GM19193 (cell line): Measurements from ENCODE around the gene ZNF829.

Experiments used
- POLR2A ChIP-seq: IDR thresholded peaks from 4 replicates; pipeline ENCODE4 v1.6.1; 2011; ENCODE audit not compliant: insufficient read depth, insufficient read length; ENCODE audit errors: extremely low read depth

Gene ZNF829

DNA sequence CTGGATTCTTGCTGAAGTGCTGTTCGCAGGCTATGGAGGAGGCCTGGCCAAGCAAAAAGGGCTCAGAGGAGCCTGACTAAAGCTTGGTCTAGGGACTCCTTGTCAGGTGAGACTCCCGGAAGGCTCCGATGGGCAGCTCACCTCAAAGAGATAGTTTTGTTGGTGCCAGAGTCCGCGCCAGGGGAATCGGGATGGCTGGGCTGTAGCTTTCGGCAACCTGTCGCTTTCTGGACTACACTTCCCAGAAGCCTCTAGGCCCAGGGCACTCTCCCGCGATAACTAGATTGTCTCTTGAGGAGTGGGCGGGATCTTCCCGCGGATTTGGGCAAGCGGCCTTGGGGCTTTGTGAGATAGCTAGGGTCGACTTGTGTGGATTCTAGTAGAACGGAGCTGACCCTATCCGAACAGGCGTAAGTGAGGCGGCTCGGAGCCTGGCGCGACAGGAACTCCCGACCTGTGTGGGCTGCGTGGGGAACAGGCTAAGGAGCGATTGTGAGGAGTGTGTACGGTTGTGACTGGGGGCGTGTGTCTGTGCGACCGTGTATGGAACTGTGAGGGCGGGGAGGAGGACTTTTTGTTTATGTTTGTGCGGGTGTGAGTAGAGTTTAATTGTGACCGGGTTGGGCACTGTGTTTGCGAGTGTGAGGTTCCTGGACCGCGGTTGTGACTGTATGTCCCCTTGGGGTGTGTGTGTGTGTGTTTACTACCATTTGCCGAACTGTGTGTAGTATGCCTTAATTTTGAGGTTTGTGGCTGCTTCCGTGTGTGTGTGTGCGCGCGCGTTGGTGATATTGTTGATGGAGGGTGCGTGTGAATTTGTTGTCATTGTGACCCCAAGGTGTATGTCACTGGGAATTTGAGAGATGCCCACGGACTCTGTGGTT lies 65.3 kb downstream of the ZNF829 start, which contains the start of gene ZNF345:
ZNF345 (plus strand) TSS at position 318 of the 884 bp plus-strand sequence. CDS start 25,955 bp downstream, outside the sequence.
- peak; percentile 47 for TF ChIP-seq POLR2A

- peak; percentile 65 for TF ChIP-seq POLR2A
These were observed 66.2 kb downstream of the ZNF829 start for GRCh38 chr19:36849701-36850558.

DNA sequence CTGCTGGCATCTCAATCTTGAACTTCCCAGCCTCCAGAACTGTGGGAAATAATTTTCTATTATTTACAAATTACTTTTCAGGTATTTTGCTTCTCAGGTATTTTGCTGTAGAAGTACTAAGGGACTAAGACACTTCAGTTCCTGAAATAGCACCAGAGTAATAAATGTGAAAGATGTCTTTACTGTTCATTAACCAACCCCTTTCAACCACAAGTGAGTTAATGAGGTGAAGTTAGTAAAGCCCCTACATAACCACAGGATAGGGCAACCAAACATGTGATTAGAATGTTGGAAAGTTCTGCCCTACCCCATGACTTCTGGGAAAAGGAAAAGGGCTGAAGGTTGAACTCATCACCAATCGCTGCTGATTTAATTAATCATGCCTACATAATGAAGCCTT lies 68.1 kb downstream of the ZNF829 start:
- TF ChIP-seq POLR2A = no peak

DNA sequence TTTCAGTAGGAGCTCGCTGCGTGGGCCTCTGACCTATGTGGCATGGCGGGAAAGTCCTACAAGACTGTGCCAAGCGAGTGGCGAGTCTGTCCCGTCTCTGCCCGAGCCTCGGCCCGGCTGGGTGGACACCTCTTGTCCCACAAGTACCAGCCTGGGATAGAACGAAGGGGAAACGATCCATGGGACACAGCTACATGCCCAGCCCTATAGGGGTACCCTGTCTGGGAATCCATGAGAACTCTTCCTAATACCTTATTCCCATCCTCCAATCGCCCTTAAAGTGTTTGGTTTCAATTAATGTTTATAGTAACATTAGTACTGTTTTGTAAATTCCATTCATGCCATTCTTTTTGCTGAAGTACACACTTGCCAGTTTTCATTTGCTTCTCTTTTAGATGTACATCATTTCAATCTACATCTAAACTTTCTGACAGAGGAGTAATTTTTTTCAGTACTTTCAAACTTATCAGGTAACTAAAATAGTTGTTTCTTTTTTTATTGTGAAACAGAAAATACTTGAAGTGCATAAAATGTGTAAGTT lies 77.2 kb downstream of the ZNF829 start:
- TF ChIP-seq POLR2A = no peak
